ENCODE measurements around the gene PCAT7. TPM values are rescaled to one million over a fixed set of nuclear protein-coding genes. Genes with fewer than 3 reads are reported as not detected.

PCAT7 gene
- polyA plus RNA-seq, 1 of the 3 experiments (the other 2 are of a cell fraction) = not detected

- no peak overlapping the region for H3K4me2 ChIP-seq
- H3K4me1 ChIP-seq (ENCODE audit: control insufficient read depth in 1 of 2, insufficient read depth in 2 of 2, low read depth in 1 of 2, low read length in 1 of 2) = no peaks in the 10 kb centered on the region
- no peaks in the 10 kb centered on the region for H3K36me3 ChIP-seq (replicated peaks in 1 of 2; ENCODE audit: control insufficient read depth in 1 of 2, insufficient read depth in 2 of 2, low read length in 1 of 2)
- H3K27ac ChIP-seq (ENCODE audit: low read depth in 2 of 2, low read length in 1 of 2) = no peak overlapping the region
- no peak overlapping the region for H3K9ac ChIP-seq
- DNase-seq = no peak
- H2AFZ ChIP-seq (ENCODE audit: low read depth) = no peak overlapping the region
- H3F3A ChIP-seq (replicated peaks; ENCODE audit: insufficient read depth) = no peaks in the 10 kb centered on the region
- H4K20me1 ChIP-seq (ENCODE audit: insufficient read depth) = no peaks in the 10 kb centered on the region
- 66% methylated on average over 10 of the region's 10 CpGs for WGBS (ENCODE audit: low lambda C conversion rate)
- TF ChIP-seq MEF2A (IDR thresholded peaks at IDR 0.05; ENCODE audit: borderline replicate concordance, low read depth) (no peak), RCOR1 (IDR thresholded peaks at IDR 0.05; ENCODE audit: low read length) (no peak), MXI1 (IDR thresholded peaks at IDR 0.05; ENCODE audit: low read depth, low read length) (no peak), JUND (IDR thresholded peaks at IDR 0.05) (no peak), FOXJ3 (CRISPR knock-in tag; IDR thresholded peaks at IDR 0.05) (no peak), EP300 (IDR thresholded peaks at IDR 0.05; ENCODE audit: borderline replicate concordance in 1 of 2, low read depth in 1 of 2, low read length in 1 of 2) (no peak), ZBTB33 (IDR thresholded peaks at IDR 0.05; ENCODE audit: borderline replicate concordance, low read depth) (no peak), REST (IDR thresholded peaks at IDR 0.05; ENCODE audit: low read depth, low read length) (no peak), GABPA (IDR thresholded peaks at IDR 0.05; ENCODE audit: low read depth) (no peak)
- H3K9me2 ChIP-seq = no peaks in the 10 kb centered on the region
- no peaks in the 10 kb centered on the region for H3K9me3 ChIP-seq
- no peaks in the 10 kb centered on the region for H3K79me2 ChIP-seq (ENCODE audit: insufficient read depth)
- POLR2A ChIA-PET = no interaction called here
- H3K27me3 ChIP-seq (ENCODE audit: insufficient read depth) = no peaks in the 10 kb centered on the region
- CTCF ChIA-PET = no interaction called here
- H3K4me3 ChIP-seq (ENCODE audit: low read depth in 2 of 2, low read length in 1 of 2) = no peak overlapping the region
Observed at GRCh38 chr9:94533601-94534000, 21.3 kb upstream of the PCAT7 start.

GRCh38 chr9:94534901-94535300 is 20.0 kb upstream of the PCAT7 start:
- ChIA-PET POLR2A (no interaction called here), CTCF (no interaction called here)
- Histone ChIP-seq H3K27me3 (ENCODE audit: insufficient read depth) (no peaks in the 10 kb centered on the region), H3K4me3 (ENCODE audit: low read depth in 2 of 2, low read length in 1 of 2) (no peak overlapping the region), H3K9me3 (no peaks in the 10 kb centered on the region), H3K36me3 (replicated peaks in 1 of 2; ENCODE audit: control insufficient read depth in 1 of 2, insufficient read depth in 2 of 2, low read length in 1 of 2) (no peaks in the 10 kb centered on the region), H4K20me1 (ENCODE audit: insufficient read depth) (no peaks in the 10 kb centered on the region), H3K9ac (no peak overlapping the region), H3K4me2 (no peak overlapping the region), H2AFZ (ENCODE audit: low read depth) (no peak overlapping the region), H3K9me2 (no peaks in the 10 kb centered on the region), H3K79me2 (ENCODE audit: insufficient read depth) (no peaks in the 10 kb centered on the region), H3K4me1 (ENCODE audit: control insufficient read depth in 1 of 2, insufficient read depth in 2 of 2, low read depth in 1 of 2, low read length in 1 of 2) (no peaks in the 10 kb centered on the region), H3F3A (replicated peaks; ENCODE audit: insufficient read depth) (no peaks in the 10 kb centered on the region), H3K27ac (ENCODE audit: low read depth in 2 of 2, low read length in 1 of 2) (no peak overlapping the region)
- DNase-seq = no peak
- TF ChIP-seq RFX5 (IDR thresholded peaks at IDR 0.05; ENCODE audit: low read length) (no peak), SMC3 (IDR thresholded peaks at IDR 0.05; ENCODE audit: low read depth, low read length) (no peak), CTCF (IDR thresholded peaks at IDR 0.05) (no peak), PBX3 (IDR thresholded peaks at IDR 0.05) (no peak), FOSL2 (IDR thresholded peaks at IDR 0.05; ENCODE audit: borderline replicate concordance, low read depth) (no peak), USF1 (IDR thresholded peaks at IDR 0.05; ENCODE audit: borderline replicate concordance, low read depth) (no peak)
- 69% methylated on average over 4 of the region's 4 CpGs for WGBS (ENCODE audit: low lambda C conversion rate)
